ENCODE results near the gene SERPINH1. TPM values are rescaled to one million over a fixed set of nuclear protein-coding genes. Genes with fewer than 3 reads are reported as not detected.

SERPINH1 gene
- total and polyA plus RNA-seq, 8 donors: 15.4 to 297 (median 48.4) TPM

DNA sequence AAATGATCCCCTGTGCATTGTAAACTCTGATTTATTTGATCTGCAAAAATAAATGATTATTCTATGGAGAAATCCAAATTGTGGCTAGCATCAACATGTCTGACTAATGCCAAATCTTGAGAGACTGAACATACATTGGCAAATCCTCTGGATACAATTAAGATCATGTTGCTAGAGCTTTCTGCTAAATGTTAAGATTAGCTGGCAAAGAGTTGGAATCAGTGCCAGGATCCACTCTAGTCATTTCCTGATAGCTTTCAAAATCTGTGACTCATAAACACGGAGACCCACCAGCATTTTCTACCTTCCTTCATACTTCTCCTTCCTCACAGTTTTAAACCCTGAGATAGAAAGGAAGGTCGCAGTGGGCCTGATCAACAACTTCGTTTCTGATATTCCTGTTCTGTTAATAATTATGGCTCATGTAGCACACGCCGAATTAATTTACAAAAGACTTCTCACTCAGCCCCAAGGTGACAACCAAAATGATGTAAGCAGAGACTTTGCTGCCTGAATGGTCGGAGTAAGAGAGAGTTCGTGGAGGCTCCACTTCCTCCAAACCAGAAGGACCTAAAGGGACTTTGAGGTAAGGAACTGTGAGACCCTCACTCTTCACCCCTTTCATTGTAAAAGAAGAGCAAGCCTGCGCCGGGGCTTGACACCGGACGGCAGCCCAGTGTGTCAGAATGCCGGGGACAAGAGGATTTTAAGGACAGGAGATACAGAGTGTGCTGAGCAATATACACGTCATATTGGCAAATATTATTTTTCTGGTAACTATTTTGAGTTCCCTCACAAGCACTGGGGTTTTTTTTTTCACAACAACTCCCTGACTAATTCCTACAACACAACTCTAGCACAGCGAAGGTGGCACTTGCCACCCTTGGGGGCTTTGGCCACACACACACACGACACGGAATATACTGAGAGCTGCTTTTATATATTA is 42.0 kb downstream of the SERPINH1 start:
- Histone ChIP-seq H3K9me3 (no peaks in the 10 kb centered on the region), H3K36me3 (peaks cover 0 to 12% (median 0%) of the 10 kb centered on the region in 4 donors), H3K27me3 (no peaks in the 10 kb centered on the region), H3K4me1 (peaks cover 0 to 3% (median 0%) of the 10 kb centered on the region in 4 donors), H3K27ac (peak overlapping the region in 2 of 5 donors; percentile 14 to 54), H3K4me3 (no peak overlapping the region)
- intact Hi-C loops (cut with DNase I; ENCODE audit: low total_unique reads): no loop called here
- TF ChIP-seq, protein P1, sequence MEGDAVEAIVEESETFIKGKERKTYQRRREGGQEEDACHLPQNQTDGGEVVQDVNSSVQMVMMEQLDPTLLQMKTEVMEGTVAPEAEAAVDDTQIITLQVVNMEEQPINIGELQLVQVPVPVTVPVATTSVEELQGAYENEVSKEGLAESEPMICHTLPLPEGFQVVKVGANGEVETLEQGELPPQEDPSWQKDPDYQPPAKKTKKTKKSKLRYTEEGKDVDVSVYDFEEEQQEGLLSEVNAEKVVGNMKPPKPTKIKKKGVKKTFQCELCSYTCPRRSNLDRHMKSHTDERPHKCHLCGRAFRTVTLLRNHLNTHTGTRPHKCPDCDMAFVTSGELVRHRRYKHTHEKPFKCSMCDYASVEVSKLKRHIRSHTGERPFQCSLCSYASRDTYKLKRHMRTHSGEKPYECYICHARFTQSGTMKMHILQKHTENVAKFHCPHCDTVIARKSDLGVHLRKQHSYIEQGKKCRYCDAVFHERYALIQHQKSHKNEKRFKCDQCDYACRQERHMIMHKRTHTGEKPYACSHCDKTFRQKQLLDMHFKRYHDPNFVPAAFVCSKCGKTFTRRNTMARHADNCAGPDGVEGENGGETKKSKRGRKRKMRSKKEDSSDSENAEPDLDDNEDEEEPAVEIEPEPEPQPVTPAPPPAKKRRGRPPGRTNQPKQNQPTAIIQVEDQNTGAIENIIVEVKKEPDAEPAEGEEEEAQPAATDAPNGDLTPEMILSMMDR (IDR thresholded peaks at IDR 0.05): no peak
- TF ChIP-seq POLR2AphosphoS5 (IDR thresholded peaks at IDR 0.05): peak in 1 of 3 donors; percentile 29
- DNase-seq: no peak
- 68 to 86% (median 77%) methylated on average over 16 of the region's 16 CpGs for WGBS, 5 donors

DNA sequence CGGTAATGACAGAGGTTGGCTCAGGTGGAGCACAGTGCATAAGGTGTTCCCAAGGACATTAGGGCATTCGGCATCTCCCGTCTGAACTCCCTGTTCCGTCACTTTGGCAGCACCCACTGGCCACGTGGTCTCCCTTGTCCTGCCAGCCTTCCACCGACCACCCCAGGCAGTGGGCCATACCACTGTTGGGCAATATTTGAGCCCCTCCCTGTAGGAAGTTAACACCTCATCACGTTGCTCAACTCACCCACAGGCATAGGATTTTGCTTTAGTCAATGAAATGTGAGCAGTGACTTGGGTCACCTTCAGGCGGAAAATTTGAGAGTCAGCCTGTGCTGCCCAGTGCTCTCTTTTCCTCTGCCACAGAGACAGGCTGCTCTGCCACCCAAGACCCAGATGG is 44.0 kb downstream of the SERPINH1 start:
- no peaks in the 10 kb centered on the region for H3K9me3 ChIP-seq
- intact Hi-C loops (cut with DNase I; ENCODE audit: low total_unique reads): no loop called here
- 82 to 89% (median 84%) methylated on average over 8 of the region's 8 CpGs for whole genome bisulfite sequencing, 5 donors

DNA sequence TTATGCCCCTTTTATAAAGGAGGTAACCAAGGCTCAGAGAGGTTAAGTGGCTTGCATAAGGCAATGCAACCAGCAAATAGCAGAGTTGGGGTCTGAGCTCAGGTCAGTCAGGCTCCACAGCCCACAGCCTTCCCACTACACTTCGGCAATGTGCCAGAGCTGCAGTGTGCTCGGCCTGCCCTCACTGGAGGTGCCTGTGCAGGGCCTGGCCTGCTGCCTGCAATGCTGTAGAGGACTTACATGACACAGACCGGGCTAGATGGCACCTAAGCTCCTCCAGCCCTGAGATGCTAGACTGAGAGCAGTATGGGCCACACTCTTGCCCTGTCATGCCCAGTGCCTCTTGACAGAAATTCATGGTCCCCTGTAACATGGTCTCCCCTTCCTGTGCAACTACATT is 49.8 kb downstream of the SERPINH1 start:
- no peak for DNase-seq
- Histone ChIP-seq H3K27me3 (no peaks in the 10 kb centered on the region), H3K9me3 (no peaks in the 10 kb centered on the region), H3K4me3 (no peak overlapping the region), H3K36me3 (peaks cover 0 to 6% (median 0%) of the 10 kb centered on the region in 4 donors), H3K4me1 (no peaks in the 10 kb centered on the region), H3K27ac (no peak overlapping the region)
- 73 to 83% (median 78%) methylated on average over 3 of the region's 3 CpGs for WGBS, 5 donors
- TF ChIP-seq EP300 (IDR thresholded peaks at IDR 0.05): no peak
- no peak for TF ChIP-seq POLR2A (IDR thresholded peaks at IDR 0.05)
- no peak for TF ChIP-seq POLR2AphosphoS5 (IDR thresholded peaks at IDR 0.05)
- TF ChIP-seq, protein P1 (IDR thresholded peaks at IDR 0.05): no peak
- intact Hi-C loops (cut with DNase I; ENCODE audit: low total_unique reads): no loop called here

More for the DNA sequence above, 44.0 kb downstream of the SERPINH1 start:
- DNase-seq: no peak
- peaks cover 0 to 12% (median 0%) of the 10 kb centered on the region in 4 donors for H3K36me3 ChIP-seq
- no peak overlapping the region for H3K4me3 ChIP-seq
- peaks cover 0 to 3% (median 0%) of the 10 kb centered on the region in 4 donors for H3K4me1 ChIP-seq
- H3K27ac ChIP-seq: no peak overlapping the region
- TF ChIP-seq POLR2A (IDR thresholded peaks at IDR 0.05): no peak
- TF ChIP-seq EP300 (IDR thresholded peaks at IDR 0.05): no peak
- TF ChIP-seq POLR2AphosphoS5 (IDR thresholded peaks at IDR 0.05): no peak
- TF ChIP-seq, protein P1 (IDR thresholded peaks at IDR 0.05): no peak
- H3K27me3 ChIP-seq: no peaks in the 10 kb centered on the region

GRCh38 chr11:75615751-75616150 is 53.7 kb downstream of the SERPINH1 start:
- TF ChIP-seq EP300 (IDR thresholded peaks at IDR 0.05) (no peak), POLR2AphosphoS5 (IDR thresholded peaks at IDR 0.05) (no peak)
- TF ChIP-seq, protein P1 (IDR thresholded peaks at IDR 0.05): no peak
- Histone ChIP-seq H3K27me3 (no peaks in the 10 kb centered on the region), H3K27ac (no peak overlapping the region), H3K9me3 (peaks cover 0 to 4% (median 0%) of the 10 kb centered on the region in 4 donors), H3K36me3 (no peaks in the 10 kb centered on the region), H3K4me3 (no peak overlapping the region), H3K4me1 (no peaks in the 10 kb centered on the region)
- WGBS, 5 donors: 66 to 74% (median 69%) methylated on average over 7 of the region's 7 CpGs
- DNase-seq: no peak
- intact Hi-C loops (cut with DNase I; ENCODE audit: low total_unique reads): no loop called here

Measured in stomach (tissue), 9 donors.